Uterus (tissue), 2 donors: Measurements from ENCODE around the gene PAX4.

Experiments used
- POLR2A ChIP-seq, 2 donors: fragments of 450-650 bp; IDR thresholded peaks; one replicate each; pipeline ENCODE4 v1.6.1; 2016; ENCODE audit warnings: antibody characterized with exemption in 2 of 2, mild to moderate bottlenecking in 1 of 2, moderate library complexity in 1 of 2
- TF ChIP-seq, protein P1 (sequence below), 4 experiments: fragments of 200-600 bp in 2 of 4; fragments of 450-650 bp in 2 of 4; sonication (generic) in 2 of 4; IDR thresholded peaks; one replicate each; pipeline ENCODE4 v1.5.1; 2016 to 2019; ENCODE audit warnings: antibody characterized with exemption in 4 of 4, mild to moderate bottlenecking in 2 of 4, moderate library complexity in 1 of 4

DNA sequence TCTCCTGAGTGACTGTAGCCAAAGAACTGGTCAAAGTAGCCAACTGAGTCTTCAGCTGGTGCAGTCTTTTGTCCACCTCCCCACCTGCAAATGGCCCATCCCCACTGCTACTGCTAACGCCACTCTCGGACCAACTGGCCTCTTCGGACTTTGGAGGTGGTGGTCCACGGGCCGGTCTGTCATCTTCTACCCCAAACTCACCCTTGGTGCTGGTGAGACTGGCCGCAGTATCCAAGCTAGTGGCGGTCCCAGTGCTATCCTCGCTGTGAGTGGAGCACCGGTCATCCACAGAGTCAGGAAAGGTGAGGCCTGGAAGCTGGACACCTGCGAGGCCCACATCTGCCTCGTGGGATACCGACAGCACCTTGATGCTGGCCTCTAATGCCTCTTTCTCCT, 33.3 kb downstream of the PAX4 start:
- no peak for TF ChIP-seq POLR2A (IDR thresholded peaks at IDR 0.05)
- TF ChIP-seq, protein P1, sequence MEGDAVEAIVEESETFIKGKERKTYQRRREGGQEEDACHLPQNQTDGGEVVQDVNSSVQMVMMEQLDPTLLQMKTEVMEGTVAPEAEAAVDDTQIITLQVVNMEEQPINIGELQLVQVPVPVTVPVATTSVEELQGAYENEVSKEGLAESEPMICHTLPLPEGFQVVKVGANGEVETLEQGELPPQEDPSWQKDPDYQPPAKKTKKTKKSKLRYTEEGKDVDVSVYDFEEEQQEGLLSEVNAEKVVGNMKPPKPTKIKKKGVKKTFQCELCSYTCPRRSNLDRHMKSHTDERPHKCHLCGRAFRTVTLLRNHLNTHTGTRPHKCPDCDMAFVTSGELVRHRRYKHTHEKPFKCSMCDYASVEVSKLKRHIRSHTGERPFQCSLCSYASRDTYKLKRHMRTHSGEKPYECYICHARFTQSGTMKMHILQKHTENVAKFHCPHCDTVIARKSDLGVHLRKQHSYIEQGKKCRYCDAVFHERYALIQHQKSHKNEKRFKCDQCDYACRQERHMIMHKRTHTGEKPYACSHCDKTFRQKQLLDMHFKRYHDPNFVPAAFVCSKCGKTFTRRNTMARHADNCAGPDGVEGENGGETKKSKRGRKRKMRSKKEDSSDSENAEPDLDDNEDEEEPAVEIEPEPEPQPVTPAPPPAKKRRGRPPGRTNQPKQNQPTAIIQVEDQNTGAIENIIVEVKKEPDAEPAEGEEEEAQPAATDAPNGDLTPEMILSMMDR (IDR thresholded peaks at IDR 0.05), result no peak
